GM21360 (cell line): ENCODE data around the gene WIPF2.

Experiments used
- ATAC-seq: cut with Tn5 transposase; IDR thresholded peaks from one replicate; pipeline ENCODE4 v1.9.1; 2021; ENCODE audit warnings: mild to moderate bottlenecking, moderate library complexity; ENCODE audit not compliant: unreplicated experiment

Gene WIPF2

DNA sequence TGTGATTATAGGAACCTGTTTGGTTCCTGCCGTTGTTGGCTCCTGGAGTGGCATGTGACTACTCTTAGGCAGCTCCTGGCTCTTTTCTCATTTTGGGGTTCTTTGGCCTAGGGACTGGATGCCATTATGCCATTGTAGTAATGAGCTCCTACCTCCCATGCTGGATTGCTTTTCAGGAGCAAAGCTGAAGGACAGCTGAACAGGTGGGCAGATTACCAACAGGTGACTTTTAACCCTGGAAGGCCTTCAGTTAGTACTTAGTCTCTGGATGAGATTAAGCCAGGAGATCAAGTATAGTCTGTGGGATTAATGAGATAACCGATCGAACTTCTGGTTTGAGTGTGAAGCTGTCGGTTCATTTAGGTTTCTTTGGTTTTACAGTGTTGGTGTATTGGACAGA lies 25.2 kb downstream of the WIPF2 start:
- ATAC-seq: no peak

DNA sequence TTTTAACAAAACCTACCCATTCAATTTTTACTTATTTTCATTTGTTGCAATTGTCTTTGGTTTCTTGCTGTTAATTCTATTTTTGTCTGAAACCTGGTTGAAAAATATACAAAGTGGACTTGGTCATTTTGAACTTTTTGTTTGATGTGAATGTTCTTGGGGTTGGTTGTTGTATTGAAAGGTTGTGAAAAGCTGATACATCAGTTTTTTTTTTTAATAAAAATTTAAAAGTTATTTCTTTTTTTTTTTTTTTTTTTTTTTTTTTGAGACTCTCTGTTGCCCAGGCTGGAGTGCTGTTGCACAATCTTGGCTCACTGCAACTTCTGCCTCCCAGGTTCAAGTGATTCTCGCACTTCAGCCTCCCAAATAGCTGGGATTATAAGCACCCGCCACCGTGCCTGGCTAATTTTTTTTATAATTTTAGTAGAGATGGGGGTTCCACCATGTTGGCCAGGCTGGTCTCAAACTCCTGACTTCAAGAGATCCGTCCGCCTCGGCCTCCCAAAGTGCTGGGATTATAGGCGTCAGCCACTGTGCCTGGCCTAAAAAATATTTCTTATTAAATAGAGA lies 28.9 kb downstream of the WIPF2 start:
- ATAC-seq: no peak

DNA sequence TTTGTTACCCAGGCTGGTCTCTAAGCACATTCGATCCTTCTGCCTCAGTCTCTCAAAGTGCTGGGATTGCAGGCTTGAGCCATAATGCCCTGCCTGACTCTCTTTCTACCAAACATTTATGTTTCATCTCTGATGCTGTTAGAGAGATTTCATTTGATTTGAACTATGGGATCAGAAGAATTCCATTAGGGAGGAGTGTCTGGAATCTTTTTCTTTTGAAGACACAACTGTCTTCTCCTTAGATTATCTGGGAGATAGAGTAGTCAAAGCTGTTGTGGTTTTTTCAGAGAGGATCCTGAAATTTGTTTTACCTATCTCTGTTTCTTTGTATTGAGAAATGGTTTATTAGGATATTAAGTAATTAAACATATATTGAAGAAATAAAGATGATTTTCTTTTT lies 29.4 kb downstream of the WIPF2 start:
- no peak for ATAC-seq

DNA sequence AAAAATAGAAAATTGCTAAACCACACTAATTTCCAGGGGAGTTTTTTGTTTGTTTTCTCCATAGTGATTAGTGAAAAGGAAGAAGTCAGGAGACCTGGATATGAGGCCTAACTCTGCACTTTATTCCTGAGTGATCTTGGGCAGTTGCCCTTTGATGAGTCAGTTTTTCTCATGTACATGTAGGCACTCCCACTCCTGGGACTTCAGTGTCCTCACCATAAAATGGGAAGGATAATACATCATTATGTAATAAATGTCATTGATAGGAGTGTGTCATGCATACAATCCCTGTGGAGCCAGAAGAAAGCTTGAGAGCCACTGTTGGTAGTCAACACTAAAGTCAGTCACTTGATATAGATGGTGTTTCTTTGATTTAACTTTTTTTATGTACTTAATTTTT lies 32.5 kb downstream of the WIPF2 start:
- ATAC-seq: no peak

DNA sequence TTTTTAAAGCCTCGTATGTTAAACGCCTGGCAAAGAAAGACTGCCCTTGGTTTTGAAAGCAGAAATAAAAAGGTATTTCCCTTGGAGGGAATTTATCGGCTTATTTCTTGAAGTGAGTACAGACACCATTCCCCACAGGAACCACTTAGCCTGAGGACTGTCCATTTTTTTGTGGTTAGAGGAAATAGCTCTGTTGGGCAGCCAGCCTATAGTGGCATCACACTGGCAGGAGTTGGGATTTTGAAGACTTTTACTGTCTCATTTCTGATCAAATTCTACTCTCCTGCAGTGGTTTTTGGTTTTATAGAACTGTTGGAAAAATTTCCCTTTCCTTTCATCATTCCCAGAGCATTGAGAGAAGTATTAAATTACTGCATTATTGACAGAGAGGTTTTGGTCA lies 34.5 kb downstream of the WIPF2 start:
- no peak for ATAC-seq

DNA sequence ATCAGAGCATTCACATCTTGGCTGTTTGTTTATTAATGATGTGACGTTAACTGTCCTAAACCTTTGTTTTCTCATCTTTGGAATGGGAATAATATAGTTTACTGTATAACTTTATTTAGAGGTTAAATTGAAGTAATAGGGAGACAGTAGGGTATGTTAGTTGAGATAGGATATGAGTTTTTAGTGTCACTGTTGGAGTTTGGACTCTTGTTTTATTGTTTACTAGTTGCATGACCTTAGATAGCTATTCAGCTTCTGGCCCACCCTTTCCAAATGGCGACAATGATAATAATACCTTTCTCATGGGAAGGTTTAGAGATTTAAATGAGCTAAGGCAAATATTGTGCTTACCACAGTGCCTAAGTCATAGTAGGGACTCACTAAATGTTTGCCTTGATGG lies 40.4 kb downstream of the WIPF2 start:
- ATAC-seq: no peak

DNA sequence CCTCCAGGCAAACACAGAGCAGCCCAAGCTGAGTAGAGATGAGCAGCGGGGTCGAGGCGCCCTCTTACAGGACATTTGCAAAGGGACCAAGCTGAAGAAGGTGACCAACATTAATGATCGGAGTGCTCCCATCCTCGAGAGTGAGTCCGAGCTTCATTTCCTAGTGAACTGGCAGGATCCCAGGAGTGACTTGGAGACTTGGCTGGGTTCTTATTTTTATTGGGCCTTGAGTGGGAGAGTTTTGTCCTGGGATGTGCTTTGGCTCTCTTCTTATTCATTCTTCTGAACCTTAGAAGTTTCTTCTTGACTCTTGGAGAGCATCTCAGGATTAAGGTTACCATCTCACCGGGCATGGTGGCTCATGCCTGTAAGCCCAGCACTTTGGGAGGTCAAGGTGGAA lies 41.4 kb downstream of the WIPF2 start:
- no peak for ATAC-seq

DNA sequence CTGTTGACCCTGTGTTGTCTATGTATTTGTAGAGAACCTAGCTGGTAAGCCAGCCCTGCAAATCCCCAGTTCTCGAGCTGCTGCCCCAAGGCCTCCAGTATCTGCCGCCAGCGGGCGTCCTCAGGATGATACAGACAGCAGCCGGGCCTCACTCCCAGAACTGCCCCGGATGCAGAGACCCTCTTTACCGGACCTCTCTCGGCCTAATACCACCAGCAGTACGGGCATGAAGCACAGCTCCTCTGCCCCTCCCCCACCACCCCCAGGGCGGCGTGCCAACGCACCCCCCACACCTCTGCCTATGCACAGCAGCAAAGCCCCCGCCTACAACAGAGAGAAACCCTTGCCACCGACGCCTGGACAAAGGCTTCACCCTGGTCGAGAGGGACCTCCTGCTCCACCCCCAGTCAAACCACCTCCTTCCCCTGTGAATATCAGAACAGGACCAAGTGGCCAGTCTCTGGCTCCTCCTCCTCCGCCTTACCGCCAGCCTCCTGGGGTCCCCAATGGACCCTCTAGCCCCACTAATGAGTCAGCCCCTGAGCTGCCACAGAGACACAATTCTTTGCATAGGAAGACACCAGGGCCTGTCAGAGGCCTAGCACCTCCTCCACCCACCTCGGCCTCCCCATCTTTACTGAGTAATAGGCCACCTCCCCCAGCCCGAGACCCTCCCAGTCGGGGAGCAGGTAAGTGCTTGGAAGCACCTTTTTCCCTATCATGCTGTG lies 45.5 kb downstream of the WIPF2 start:
- no peak for ATAC-seq

DNA sequence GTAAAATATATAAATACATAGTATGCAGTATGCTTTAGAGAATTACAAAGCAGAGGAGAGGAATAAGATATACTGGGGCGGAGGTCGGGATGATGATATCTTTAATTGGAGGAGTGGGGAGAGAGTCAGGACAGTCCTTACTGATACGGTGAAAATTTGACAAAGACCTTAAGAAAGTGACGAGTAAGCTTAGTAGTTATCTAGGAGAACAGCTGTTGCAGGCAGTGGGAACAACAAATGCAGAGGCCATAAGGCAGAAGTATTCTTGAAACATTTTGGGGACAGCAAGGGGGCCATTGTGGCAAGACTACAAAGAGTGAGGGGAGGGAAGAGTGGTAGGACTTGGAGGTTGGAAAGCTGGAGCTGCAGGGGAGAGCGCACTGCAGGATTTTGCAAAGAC lies 46.2 kb downstream of the WIPF2 start:
- ATAC-seq: no peak

DNA sequence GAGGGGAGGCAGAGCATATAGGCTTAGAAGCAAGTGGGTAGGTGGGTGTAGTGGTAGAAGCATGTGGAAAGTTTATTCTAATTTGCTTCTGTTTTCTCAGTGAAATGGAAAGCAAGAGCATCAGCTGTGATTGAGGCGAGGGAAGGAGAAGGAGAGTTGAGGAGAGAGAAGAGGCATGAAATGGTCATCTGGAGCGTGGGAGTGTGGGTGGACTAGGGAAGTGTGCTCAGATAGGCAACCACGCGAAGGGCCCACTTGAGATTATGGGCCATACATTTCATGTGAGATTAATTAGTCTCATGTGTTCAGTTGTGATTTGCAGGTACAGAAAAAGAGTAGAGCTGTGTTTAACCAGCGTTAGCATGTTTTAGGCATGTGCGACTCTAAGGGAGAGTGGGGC lies 47.8 kb downstream of the WIPF2 start:
- no peak for ATAC-seq

DNA sequence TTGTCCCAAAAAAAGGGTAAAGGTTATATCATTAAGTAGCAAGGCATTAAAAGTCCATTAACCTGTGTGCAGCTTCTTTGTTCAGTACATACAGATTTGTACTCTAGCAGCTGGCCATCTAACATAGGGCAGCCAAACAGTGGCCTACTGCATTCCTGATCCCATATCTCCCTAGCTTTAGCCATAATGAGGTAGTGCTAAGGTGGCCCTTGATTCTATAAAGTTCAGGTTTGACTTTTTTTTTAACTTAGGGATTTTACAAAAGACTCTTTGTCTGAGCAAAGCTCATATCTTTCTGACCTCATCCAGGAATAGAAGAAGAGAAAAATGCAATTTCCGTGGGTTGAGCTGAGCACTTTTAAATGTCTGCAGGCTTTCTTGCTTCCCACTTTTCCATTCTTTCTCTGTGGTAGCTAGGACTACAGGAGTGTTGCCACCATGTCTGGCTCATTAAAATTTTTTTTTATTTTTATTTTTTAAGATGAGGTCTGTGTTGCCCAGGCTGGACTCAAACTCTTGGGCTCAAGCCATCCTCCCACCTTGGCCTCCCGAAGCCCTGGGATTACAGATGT lies 49.1 kb downstream of the WIPF2 start:
- no peak for ATAC-seq

DNA sequence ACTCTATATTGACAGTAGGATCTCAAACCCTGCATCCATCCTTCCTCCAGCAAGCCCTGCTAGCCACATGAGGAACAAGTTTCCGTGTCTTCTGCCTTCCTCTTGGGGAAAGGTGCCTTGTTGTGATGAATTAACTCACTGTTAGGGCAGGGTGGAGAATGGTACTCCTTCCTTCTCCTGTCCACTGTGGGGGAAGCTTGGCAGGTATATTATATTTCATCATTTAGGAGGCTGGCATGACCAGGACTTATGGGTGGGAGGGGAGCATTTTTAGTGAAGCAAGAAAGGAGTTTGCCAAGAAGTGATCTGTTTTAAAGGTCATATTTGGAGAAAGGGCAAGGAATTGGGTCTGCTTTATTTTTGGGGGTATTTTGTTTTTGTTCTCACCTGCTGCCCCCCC lies 59.3 kb downstream of the WIPF2 start:
- ATAC-seq: no peak

DNA sequence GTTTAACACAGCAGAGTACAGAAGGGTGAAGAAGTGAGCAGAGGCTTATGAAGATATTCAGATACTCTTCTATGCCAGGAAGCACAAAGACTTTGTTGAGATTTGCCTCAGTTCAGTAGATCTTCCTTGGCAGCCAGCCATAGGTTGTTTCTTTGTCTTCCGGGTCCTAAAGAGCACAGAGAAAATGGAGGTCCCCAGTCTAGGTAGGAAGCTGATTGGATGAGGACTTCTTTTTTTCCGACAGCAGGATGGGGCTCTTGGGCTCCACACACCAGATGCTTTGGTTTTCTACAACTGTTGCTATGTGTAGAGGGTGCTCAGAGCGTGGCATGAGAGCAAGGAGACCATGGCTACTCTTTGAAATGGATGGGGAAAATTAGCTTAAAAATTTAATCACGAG lies 60.3 kb downstream of the WIPF2 start:
- ATAC-seq: no peak

DNA sequence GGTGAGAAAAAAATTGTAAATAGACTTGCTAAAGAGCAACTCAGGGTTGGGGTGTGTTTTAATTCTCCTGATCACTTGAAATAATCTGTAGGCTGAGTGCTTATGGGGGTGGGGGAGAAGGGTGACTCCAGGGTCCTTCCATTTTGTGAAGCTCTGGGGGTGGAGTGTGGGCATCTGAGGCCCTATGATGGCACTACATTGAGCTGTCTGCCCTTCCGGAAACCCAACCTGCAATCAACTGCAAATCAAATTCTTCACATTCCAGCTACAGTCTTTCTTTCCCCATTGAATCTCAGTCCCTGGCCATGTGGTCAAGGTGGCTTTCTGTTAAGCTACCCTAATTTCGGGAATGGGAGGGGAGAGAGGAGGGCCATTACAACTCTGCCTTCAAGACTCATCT lies 62.6 kb downstream of the WIPF2 start:
- ATAC-seq: no peak

DNA sequence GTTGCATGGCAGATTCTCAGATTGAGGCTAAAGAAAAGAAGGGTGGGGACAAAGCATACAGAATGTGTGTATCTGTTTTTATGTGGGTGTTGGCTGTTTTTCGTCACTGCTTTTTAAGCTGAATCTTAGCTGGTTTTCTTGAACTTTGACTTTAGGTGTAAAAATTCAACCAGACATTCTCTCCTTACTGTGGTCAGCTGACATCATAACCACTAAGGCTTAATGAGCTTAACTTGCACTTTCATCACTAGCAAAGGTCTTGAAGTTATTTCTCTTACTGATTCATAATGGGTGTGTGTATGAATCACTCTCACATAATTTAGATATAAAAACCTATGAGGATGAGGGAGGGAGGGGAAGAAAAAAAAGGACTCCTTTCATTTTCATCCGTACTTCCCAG lies 64.6 kb downstream of the WIPF2 start:
- ATAC-seq: no peak

DNA sequence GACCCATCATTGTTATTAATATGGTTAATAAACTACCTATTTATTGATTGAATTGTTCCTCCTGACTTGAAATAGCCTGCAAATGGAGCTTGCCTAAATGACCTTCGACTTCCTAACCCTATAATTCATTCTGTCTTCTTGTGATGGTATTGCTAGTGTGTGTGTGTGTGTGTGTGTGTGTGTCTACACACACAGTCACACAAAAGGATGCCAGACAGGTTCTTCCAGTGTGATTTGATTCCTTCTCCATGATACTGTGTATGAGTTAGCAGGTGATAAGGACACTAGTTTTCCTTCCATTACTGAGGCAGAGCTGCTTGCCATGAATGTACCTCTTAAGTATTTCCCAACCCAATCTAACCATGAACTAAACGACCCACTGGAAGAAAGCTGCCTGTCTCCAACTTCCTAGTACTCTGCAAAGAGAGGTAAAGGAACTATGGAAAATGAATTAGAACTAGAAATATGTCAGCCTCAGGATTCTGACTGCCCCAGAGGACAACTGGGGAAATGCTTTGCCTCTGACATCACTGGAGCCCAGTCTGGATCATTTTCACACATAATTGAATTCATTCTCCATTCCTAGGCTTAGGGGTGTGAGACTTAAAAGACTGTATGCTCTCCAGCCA lies 65.1 kb downstream of the WIPF2 start:
- ATAC-seq: no peak

DNA sequence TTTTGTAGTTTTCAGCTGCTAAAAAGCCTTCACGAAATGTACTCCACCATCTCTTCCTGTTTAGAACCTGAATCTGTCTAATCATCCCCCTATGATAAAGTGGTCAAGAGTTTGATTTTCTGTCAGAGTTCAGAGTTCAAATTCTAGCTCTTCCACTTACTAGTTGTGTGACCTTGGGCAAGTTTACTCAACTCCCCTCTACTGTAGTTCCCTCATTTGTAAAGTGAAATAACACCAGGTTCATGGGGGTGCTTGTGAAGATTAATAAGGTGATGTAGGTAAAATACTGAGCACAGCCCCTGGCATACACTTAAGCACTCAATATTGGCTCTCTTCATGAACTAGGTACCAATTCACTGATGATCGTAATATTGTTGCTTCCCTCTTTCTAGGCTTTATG lies 67.4 kb downstream of the WIPF2 start:
- no peak for ATAC-seq

DNA sequence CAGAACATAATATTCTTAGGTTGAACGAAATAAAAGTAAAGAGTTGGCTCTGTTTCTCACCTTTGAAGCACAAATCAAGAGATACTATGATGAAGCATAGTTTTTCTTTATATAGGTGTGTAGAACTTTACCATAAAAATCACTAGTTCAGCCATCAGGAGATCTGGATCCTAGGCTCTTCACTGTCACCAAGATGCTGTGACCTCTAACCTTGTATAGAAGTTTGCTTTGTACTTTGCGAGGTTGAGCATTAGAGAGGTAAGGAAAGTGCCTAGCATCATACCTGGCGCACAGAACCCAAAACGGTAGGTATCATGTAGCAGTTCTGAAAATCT lies 68.0 kb downstream of the WIPF2 start:
- ATAC-seq: no peak

DNA sequence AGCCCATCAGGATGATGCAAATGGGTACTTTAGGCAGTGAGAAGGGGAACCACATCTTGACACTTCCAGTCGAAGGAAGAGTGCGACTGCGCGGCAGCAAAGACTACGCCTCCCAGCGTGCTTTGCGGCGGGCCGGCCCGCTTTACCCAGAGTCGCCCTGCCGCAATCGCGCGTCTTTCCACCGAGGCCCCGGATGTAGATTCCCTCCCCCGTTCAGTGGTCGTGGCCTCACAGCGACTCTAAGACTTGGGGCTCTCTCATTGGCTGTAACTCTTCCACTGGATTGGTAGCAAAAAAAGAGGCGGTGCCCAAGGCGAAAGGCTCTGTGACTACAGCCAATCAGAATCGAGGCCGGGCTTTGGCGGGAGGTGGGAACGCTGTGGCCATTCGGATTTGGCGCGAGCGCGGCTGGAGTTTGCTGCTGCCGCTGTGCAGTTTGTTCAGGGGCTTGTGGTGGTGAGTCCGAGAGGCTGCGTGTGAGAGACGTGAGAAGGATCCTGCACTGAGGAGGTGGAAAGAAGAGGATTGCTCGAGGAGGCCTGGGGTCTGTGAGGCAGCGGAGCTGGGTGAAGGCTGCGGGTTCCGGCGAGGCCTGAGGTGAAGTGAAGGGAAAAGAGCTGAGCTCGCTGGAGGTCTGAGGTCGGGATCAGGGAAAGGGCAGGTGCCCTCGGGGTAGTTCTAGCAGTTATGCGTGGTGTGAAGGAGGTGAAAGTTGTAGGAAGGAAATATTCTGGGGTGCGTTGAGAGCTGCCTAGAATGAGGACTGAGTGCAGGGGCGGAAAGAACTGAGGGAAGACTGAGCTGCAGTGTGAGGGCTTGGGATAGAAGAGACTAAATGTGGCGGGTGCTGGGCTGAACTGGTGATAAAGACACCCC lies 68.6 kb downstream of the WIPF2 start, which contains the start of gene CDC6:
Gene CDC6, plus strand, starts transcription at position 386 of the 876 bp plus-strand sequence. CDS start 1,542 bp downstream, outside the sequence.
- peak; percentile 91 for ATAC-seq

DNA sequence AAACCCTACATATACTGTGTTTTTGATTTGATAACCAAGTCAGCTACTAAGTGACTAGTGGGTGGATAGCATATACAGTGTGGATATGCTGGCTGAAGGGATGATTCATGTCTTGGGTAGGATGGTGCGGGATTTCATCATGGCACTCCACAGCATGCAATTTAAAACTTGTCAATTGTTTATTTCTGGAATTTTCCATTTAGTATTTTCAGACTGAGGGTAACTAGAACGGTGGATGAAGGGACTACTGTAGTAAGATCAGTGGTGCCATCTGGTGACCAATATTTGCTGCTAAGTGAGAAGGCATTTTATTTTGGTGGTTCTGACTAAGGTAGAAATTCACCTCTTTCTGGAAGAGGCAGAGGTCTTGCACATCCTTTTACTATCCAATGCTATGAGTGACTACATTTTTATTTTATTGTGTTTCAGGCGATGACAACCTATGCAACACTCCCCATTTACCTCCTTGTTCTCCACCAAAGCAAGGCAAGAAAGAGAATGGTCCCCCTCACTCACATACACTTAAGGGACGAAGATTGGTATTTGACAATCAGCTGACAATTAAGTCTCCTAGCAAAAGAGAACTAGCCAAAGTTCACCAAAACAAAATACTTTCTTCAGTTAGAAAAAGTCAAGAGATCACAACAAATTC lies 71.7 kb downstream of the WIPF2 start:
- ATAC-seq: no peak

DNA sequence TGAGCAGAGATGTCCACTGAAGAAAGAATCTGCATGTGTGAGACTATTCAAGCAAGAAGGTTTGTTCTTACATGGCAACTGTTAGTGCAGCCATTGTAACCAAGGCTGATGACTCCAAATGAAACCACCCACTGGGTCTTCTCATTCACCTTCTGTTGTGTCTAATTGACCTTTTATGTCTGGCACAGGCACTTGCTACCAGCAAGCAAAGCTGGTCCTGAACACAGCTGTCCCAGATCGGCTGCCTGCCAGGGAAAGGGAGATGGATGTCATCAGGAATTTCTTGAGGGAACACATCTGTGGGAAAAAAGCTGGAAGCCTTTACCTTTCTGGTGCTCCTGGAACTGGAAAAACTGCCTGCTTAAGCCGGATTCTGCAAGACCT lies 72.2 kb downstream of the WIPF2 start:
- ATAC-seq: no peak
